ENCODE measurements around the gene KASH5. TPM values are rescaled to one million over a fixed set of nuclear protein-coding genes. Genes with fewer than 3 reads are reported as not detected.
A peak's percentile ranks its signal among the peaks of the same experiment; 100 is the strongest.

Gene KASH5
- total RNA-seq, 2 experiments from 2014 or later: 0.95 TPM; not detected in 1

DNA sequence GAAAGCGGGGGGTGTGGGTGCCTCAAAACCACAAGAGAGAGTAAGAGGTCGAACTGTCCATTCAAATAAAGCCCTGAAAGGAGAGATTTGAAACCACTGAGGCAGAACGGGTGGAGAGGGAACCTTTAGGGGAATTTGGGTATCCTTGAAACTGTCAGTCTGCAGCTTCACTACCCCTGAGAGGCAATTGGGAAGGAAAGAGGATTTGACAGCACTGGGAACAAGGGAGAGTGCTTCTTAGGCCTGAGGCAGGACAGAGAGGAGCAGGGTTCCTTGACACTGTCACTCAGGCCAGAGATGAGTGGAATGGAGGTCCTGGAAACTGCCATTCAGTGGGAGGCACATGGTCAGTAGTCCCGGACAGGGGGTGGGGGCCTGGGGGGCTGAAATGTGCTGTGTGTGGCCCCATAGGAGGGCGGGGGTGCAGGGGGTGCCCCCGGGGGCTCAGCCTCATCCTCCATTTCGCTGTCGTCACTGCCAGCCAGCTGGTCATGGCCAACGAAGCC, 42.2 kb downstream of the KASH5 start:
- no peak for ATAC-seq
- Mint-ChIP-seq H3K9me3 (no peaks in the 10 kb centered on the region), H3K27ac (no peak overlapping the region), H3K36me3 (ENCODE audit: low read depth) (no peaks in the 10 kb centered on the region), H3K4me1 (ENCODE audit: low read depth) (peaks cover 34% of the 10 kb centered on the region), H3K27me3 (peaks cover 85% of the 10 kb centered on the region), H3K4me3 (no peak overlapping the region)
- ChIA-PET POLR2A (interaction anchor here (1.0 to 1.9 kb wide), 2 partner anchors 10 to 97 kb away, joined by 4 to 7 read pairs; no protein-coding TSS in a partner anchor), CTCF (interaction anchor here (0.9 to 2.4 kb wide), 3 partner anchors 9 to 38 kb away, joined by 3 to 6 read pairs (median 4); no protein-coding TSS in a partner anchor)
- TF ChIP-seq, protein P1, sequence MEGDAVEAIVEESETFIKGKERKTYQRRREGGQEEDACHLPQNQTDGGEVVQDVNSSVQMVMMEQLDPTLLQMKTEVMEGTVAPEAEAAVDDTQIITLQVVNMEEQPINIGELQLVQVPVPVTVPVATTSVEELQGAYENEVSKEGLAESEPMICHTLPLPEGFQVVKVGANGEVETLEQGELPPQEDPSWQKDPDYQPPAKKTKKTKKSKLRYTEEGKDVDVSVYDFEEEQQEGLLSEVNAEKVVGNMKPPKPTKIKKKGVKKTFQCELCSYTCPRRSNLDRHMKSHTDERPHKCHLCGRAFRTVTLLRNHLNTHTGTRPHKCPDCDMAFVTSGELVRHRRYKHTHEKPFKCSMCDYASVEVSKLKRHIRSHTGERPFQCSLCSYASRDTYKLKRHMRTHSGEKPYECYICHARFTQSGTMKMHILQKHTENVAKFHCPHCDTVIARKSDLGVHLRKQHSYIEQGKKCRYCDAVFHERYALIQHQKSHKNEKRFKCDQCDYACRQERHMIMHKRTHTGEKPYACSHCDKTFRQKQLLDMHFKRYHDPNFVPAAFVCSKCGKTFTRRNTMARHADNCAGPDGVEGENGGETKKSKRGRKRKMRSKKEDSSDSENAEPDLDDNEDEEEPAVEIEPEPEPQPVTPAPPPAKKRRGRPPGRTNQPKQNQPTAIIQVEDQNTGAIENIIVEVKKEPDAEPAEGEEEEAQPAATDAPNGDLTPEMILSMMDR (IDR thresholded peaks at IDR 0.05): no peak
- intact Hi-C loops (cut with micrococcal nuclease): no loop called here
- DNase-seq: no peak

DNA sequence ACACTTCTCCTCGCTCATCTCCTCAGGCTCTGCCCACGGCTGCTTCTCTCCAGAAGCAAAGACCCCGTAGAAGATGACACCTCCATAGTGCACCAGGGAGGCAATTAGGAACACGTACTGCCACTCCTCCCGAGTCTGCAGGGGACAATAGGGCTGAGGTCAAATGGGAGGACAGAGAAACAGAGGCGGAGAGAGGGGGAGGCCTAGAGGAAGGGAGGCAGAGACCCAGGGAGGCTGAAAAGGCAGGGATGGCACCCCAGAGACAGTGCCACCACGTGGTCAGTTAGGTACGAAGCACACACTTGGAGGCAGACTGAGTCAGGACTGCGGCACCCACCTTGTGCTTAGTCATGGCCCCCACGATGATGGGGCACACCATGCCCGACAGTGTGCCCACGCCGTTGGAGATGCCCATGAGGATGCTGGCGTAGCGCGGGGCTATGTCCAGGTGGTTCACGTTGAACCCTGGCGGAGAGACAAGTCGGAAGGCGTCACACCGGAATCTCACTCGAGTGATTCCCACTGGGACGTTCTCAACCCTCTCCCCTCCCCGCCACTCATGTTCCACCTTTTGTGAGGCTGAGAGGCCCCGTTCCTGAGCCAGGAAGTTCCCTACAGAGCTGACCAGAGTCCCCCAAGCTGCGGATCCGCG, 42.8 kb downstream of the KASH5 start:
- H3K27me3 Mint-ChIP-seq: peaks cover 85% of the 10 kb centered on the region
- peak; percentile 43 for ATAC-seq
- peak; percentile 66 for DNase-seq
- peaks cover 32% of the 10 kb centered on the region for H3K4me1 Mint-ChIP-seq (ENCODE audit: low read depth)
- no peaks in the 10 kb centered on the region for H3K9me3 Mint-ChIP-seq
- H3K4me3 Mint-ChIP-seq: no peak overlapping the region
- TF ChIP-seq, protein P1 (IDR thresholded peaks at IDR 0.05): peak; percentile 30
- no peaks in the 10 kb centered on the region for H3K36me3 Mint-ChIP-seq (ENCODE audit: low read depth)
- intact Hi-C loops (cut with micrococcal nuclease): no loop called here
- ChIA-PET POLR2A (interaction anchor here (1.9 kb wide), 1 partner anchor 98 kb away, joined by 7 read pairs; no protein-coding TSS in a partner anchor), CTCF (interaction anchor here (0.9 to 2.4 kb wide), 3 partner anchors 10 to 115 kb away, joined by 3 to 6 read pairs (median 4); no protein-coding TSS in a partner anchor)
- no peak overlapping the region for H3K27ac Mint-ChIP-seq

DNA sequence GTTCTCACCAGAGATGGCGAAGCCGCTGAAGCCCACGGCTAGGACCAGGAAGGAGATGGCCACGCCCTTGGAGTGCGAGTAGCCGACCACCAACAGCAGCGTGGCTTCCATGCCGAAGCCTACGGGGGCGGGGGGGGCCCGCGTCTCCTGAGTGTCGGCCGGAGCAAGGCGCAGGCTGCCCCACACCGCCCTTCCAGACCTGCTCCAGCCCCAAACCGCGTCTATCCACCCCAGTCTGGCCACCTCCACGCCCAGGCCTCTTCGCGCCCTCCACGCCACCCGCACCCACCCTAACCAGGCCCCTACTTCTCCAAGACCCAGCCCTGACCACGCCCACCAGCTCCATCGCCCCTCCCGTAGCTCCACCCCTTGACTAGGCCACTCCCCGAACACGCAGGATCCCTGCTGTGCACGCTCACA, 43.3 kb downstream of the KASH5 start:
- CTCF ChIA-PET: interaction anchor here (1.2 to 2.4 kb wide), 2 partner anchors 10 to 116 kb away, joined by 4 to 6 read pairs; no protein-coding TSS in a partner anchor
- no peak for ATAC-seq
- POLR2A ChIA-PET: interaction anchor here (0.6 to 1.0 kb wide), 2 partner anchors 34 to 552 kb away, joined by 3 to 4 read pairs; no protein-coding TSS in a partner anchor
- H3K4me1 Mint-ChIP-seq (ENCODE audit: low read depth): peaks cover 34% of the 10 kb centered on the region
- H3K4me3 Mint-ChIP-seq: no peak overlapping the region
- intact Hi-C loops (cut with micrococcal nuclease): no loop called here
- peaks cover 85% of the 10 kb centered on the region for H3K27me3 Mint-ChIP-seq
- DNase-seq: peak; percentile 40
- H3K27ac Mint-ChIP-seq: no peak overlapping the region
- no peaks in the 10 kb centered on the region for H3K9me3 Mint-ChIP-seq
- no peaks in the 10 kb centered on the region for H3K36me3 Mint-ChIP-seq (ENCODE audit: low read depth)
- TF ChIP-seq, protein P1 (IDR thresholded peaks at IDR 0.05): no peak

DNA sequence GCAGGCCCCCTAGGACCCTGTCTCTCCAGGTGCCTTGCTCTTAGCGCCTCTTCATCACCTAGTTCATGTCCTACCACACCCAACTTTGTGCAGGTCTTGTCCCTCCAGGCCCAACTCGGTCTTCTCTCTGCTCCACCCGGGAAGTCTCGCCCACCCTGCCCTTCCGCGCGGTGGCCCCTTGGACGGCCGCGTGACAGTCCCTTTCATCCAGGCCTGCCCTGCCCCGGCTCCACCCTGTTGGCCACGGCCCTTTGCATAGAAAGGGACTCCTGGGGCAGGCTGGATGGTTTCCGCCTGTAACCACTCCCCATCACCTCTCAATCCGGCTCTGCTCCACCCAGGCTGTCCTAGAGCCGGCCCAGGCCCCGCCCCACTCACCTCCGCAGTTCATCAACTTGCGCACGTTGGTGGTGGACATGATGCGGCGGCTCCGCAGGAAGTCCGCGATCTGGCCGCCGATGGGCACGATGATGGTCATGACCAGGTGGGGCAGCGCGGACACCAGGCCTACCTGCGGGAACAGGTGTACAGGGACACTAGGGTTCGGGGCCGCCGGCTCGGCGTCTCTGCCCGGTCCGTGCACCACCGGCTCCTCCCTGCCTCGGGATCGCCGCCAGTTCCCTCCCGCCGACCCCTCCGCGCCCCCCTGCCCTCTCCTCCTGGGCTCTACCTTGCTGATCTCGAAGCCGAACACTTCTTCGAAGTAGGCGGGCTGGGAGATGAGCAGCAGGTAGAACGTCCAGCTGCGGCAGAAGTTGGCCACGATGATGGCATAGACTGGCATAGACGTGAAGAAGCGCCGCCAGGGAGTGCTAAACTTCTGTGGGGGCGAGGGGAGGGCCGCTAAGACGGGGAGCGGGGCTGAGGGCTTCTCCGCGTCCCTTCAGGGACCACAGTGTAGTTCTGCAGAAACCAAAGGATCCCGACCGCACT, 44.4 kb downstream of the KASH5 start:
- ATAC-seq (peak; percentile 57), DNase-seq (peak; percentile 56)
- H3K36me3 Mint-ChIP-seq (ENCODE audit: low read depth): no peaks in the 10 kb centered on the region
- H3K27ac Mint-ChIP-seq: no peak overlapping the region
- H3K4me3 Mint-ChIP-seq: no peak overlapping the region
- ChIA-PET POLR2A (interaction anchor here (0.6 to 1.0 kb wide), 2 partner anchors 33 to 554 kb away, joined by 3 to 4 read pairs; no protein-coding TSS in a partner anchor), CTCF (interaction anchor here (1.2 kb wide), 1 partner anchor 117 kb away, joined by 4 read pairs; no protein-coding TSS in a partner anchor)
- intact Hi-C loops (cut with micrococcal nuclease): no loop called here
- TF ChIP-seq, protein P1 (IDR thresholded peaks at IDR 0.05): no peak
- H3K27me3 Mint-ChIP-seq: peaks cover 84% of the 10 kb centered on the region
- no peaks in the 10 kb centered on the region for H3K9me3 Mint-ChIP-seq
- H3K4me1 Mint-ChIP-seq (ENCODE audit: low read depth): peaks cover 26% of the 10 kb centered on the region

Data from activated CD8-positive, alpha-beta T cell treated with anti-CD3 and anti-CD28 coated beads for 36 hours (primary cell).